ENCODE results near the gene ADGRG3.

Gene ADGRG3

DNA sequence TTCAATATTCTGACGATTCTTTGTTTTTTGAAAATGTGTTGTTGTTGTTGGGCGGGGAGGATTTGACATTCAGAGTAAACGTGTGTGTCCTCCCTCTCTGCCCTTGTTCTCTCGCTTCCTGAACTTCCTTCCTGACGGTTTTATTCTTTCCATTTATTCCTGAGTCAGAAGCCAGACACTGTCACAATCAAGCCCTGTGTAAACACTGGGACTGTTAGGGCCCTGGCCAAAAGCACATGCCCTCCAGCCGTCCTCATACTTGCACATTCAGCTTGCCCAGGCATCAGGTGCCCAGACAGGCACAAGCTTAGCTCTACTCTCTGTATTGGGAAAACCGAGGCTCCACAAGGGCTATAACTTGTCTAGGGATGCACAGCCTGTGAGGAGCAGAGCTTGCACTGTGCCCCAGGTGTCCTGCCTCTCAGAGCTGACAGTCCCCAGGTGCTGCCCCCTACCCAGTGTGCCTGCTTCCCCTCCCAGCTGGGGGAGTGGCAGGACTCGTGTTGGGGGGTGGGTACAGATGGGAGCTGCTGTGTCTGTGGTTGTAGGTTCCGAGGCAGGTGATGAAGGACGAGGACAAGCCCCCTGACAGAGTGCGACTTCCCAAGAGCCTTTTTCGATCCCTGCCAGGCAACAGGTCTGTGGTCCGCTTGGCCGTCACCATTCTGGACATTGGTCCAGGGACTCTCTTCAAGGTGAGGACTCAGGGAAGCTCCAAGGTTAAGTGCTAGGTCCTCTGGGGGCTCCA is 9.7 kb downstream of the ADGRG3 start:
- ATAC-seq, result peak; percentile 36; the same call in 2 of the 3 replicates
- TF ChIP-seq TCF4 (CRISPR knock-in tag; IDR thresholded peaks at IDR 0.05; ENCODE audit: borderline replicate concordance) (no peak), ZNF70 (CRISPR knock-in tag; IDR thresholded peaks at IDR 0.05) (no peak), SNAI2 (CRISPR knock-in tag; IDR thresholded peaks at IDR 0.05) (no peak), ZFP30 (CRISPR knock-in tag; IDR thresholded peaks at IDR 0.05) (no peak)

DNA sequence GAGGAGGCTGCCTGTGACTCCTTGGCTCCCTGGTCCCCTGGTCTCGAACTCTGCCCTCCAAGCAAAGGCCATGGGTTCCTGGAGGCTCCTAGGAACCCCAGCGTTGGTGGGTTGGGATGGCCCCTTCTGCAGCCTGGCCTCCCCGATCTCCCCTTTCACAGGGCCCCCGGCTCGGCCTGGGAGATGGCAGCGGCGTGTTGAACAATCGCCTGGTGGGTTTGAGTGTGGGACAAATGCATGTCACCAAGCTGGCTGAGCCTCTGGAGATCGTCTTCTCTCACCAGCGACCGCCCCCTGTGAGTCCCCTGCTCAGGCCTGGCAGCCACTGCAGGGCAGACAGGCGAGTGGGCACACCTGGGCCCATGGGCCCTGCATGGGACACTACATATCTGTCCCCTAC is 10.9 kb downstream of the ADGRG3 start:
- no peak for ATAC-seq
- TF ChIP-seq CSDC2 (CRISPR knock-in tag; IDR thresholded peaks at IDR 0.05) (no peak), ISL1 (CRISPR knock-in tag; IDR thresholded peaks at IDR 0.05) (no peak), CSRNP3 (CRISPR knock-in tag; IDR thresholded peaks at IDR 0.05) (no peak), GLIS3 (CRISPR knock-in tag; IDR thresholded peaks at IDR 0.05) (no peak), CREB5 (CRISPR knock-in tag; IDR thresholded peaks at IDR 0.05; ENCODE audit: low read depth) (no peak), ZC3H10 (CRISPR knock-in tag; IDR thresholded peaks at IDR 0.05) (no peak), OSR1 (CRISPR knock-in tag; IDR thresholded peaks at IDR 0.05) (no peak), SNAI2 (CRISPR knock-in tag; IDR thresholded peaks at IDR 0.05) (no peak), ARNTL (CRISPR knock-in tag; IDR thresholded peaks at IDR 0.05; ENCODE audit: borderline replicate concordance, low read depth) (no peak)

GRCh38 chr16:57679767-57680482 is 11.8 kb downstream of the ADGRG3 start:
- ATAC-seq, result no peak
- TF ChIP-seq PPARA (CRISPR knock-in tag; IDR thresholded peaks at IDR 0.05; ENCODE audit: borderline replicate concordance) (no peak), RARB (CRISPR knock-in tag; IDR thresholded peaks at IDR 0.05) (no peak), POU6F1 (CRISPR knock-in tag; IDR thresholded peaks at IDR 0.05; ENCODE audit: borderline replicate concordance, low read depth) (no peak), ZNF565 (CRISPR knock-in tag; conservative IDR thresholded peaks at IDR 0.05; ENCODE audit: low read depth) (no peak), PATZ1 (CRISPR knock-in tag; IDR thresholded peaks at IDR 0.05; ENCODE audit: borderline replicate concordance) (no peak), OSR1 (CRISPR knock-in tag; IDR thresholded peaks at IDR 0.05) (no peak), ESRRG (CRISPR knock-in tag; IDR thresholded peaks at IDR 0.05) (no peak), ZC3H10 (CRISPR knock-in tag; IDR thresholded peaks at IDR 0.05) (no peak)

GRCh38 chr16:57680842-57681375 is 12.8 kb downstream of the ADGRG3 start:
- TF ChIP-seq GLIS3 (CRISPR knock-in tag; IDR thresholded peaks at IDR 0.05), result no peak
- TF ChIP-seq ZC3H10 (CRISPR knock-in tag; IDR thresholded peaks at IDR 0.05), result no peak
- no peak for TF ChIP-seq CSDC2 (CRISPR knock-in tag; IDR thresholded peaks at IDR 0.05)
- TF ChIP-seq TCF4 (CRISPR knock-in tag; IDR thresholded peaks at IDR 0.05; ENCODE audit: borderline replicate concordance), result no peak
- TF ChIP-seq CREB5 (CRISPR knock-in tag; IDR thresholded peaks at IDR 0.05; ENCODE audit: low read depth), result no peak
- TF ChIP-seq TOX (CRISPR knock-in tag; IDR thresholded peaks at IDR 0.05; ENCODE audit: borderline replicate concordance), result no peak
- no peak for ATAC-seq
